HG03520 (cell line): ENCODE measurements around the gene MAF.

Experiments
- ATAC-seq: cut with Tn5 transposase; IDR thresholded peaks from one replicate; pipeline ENCODE4 v1.9.1; 2021; ENCODE audit warnings: mild to moderate bottlenecking, moderate library complexity; ENCODE audit not compliant: unreplicated experiment

MAF gene

GRCh38 chr16:79547085-79547484 lies 53.5 kb downstream of the MAF start:
- ATAC-seq = no peak
